Neural crest cell (in vitro differentiated cells): Measurements from ENCODE around the gene YTHDC1. TPM values are rescaled to one million over a fixed set of nuclear protein-coding genes. Genes with fewer than 3 reads are reported as not detected.

ENCODE experiments used
- DNase-seq: peaks from one replicate; pipeline ENCODE4 v3.0.0; 2021; ENCODE audit warnings: low read depth, mixed read lengths, low spot score
- H3K27ac Mint-ChIP-seq: one replicate; pipeline ENCODE4 v1.8.0; 2021; ENCODE audit warnings: mild to moderate bottlenecking, mixed read lengths; ENCODE audit not compliant: unreplicated experiment
- H3K27me3 Mint-ChIP-seq: 2 replicates; pipeline ENCODE4 v1.8.0; 2021; ENCODE audit warnings: low read depth, mild to moderate bottlenecking, mixed read lengths
- H3K36me3 Mint-ChIP-seq: 2 replicates; pipeline ENCODE4 v1.8.0; 2021; ENCODE audit warnings: low read depth, mild to moderate bottlenecking, mixed read lengths
- H3K4me1 Mint-ChIP-seq: 2 replicates; pipeline ENCODE4 v1.8.0; 2021; ENCODE audit warnings: mixed read lengths
- H3K4me3 Mint-ChIP-seq: one replicate; pipeline ENCODE4 v1.8.0; 2021; ENCODE audit warnings: mild to moderate bottlenecking, mixed read lengths
- H3K9me3 Mint-ChIP-seq: 2 replicates; pipeline ENCODE4 v1.8.0; 2021; ENCODE audit warnings: mixed read lengths
- total RNA-seq: library from RNA; stranded (reverse); gene quantifications from 2 replicates; pipeline ENCODE4 v1.2.1, GENCODE V29; 2021
- TF ChIP-seq, protein P1 (sequence below): fragments of 200-600 bp; sonication (generic); conservative IDR thresholded peaks from 2 replicates; pipeline ENCODE4 v1.5.0; 2021; ENCODE audit warnings: antibody characterized with exemption, mild to moderate bottlenecking

Gene YTHDC1
- total RNA-seq, 1 donor from 2014 or later, result 87.9 TPM

- Mint-ChIP-seq H3K4me1 (peaks cover 18% of the 10 kb centered on the region), H3K4me3 (peak overlapping the region; percentile 83)
Measured at GRCh38 chr4:68373513-68373912, 23.6 kb upstream of the YTHDC1 start.

DNA sequence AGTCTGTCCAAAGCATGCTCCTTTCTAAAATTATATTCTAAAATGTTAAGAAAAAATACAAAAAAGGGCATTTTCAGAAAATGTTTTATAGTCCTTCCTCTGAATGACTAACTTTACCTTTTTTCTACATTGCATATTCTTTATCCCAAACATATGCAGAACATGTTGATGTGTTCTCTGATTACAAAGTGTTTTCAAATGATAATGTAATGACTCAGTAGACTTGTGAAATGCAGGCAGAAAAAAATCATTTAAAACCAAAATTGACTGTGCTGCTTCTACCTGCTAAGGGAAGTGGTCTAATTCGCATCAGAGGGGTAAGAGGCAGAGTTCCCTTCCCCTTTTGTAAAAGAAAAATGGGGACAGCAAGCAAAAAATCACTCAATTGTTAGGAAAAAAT lies 22.7 kb upstream of the YTHDC1 start:
- Mint-ChIP-seq H3K27me3 (peaks cover 17% of the 10 kb centered on the region), H3K4me1 (peaks cover 18% of the 10 kb centered on the region), H3K36me3 (no peaks in the 10 kb centered on the region), H3K9me3 (peaks cover 5% of the 10 kb centered on the region), H3K27ac (no peak overlapping the region), H3K4me3 (no peak overlapping the region)
- DNase-seq, result no peak
- TF ChIP-seq, protein P1, sequence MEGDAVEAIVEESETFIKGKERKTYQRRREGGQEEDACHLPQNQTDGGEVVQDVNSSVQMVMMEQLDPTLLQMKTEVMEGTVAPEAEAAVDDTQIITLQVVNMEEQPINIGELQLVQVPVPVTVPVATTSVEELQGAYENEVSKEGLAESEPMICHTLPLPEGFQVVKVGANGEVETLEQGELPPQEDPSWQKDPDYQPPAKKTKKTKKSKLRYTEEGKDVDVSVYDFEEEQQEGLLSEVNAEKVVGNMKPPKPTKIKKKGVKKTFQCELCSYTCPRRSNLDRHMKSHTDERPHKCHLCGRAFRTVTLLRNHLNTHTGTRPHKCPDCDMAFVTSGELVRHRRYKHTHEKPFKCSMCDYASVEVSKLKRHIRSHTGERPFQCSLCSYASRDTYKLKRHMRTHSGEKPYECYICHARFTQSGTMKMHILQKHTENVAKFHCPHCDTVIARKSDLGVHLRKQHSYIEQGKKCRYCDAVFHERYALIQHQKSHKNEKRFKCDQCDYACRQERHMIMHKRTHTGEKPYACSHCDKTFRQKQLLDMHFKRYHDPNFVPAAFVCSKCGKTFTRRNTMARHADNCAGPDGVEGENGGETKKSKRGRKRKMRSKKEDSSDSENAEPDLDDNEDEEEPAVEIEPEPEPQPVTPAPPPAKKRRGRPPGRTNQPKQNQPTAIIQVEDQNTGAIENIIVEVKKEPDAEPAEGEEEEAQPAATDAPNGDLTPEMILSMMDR, result no peak

More at GRCh38 chr4:68373513-68373912, 23.6 kb upstream of the YTHDC1 start:
- Mint-ChIP-seq H3K27me3 (peaks cover 25% of the 10 kb centered on the region), H3K36me3 (no peaks in the 10 kb centered on the region), H3K9me3 (peaks cover 5% of the 10 kb centered on the region), H3K27ac (peak overlapping the region; percentile 74)
- DNase-seq, result peak; percentile 55
- TF ChIP-seq, protein P1, result no peak

DNA sequence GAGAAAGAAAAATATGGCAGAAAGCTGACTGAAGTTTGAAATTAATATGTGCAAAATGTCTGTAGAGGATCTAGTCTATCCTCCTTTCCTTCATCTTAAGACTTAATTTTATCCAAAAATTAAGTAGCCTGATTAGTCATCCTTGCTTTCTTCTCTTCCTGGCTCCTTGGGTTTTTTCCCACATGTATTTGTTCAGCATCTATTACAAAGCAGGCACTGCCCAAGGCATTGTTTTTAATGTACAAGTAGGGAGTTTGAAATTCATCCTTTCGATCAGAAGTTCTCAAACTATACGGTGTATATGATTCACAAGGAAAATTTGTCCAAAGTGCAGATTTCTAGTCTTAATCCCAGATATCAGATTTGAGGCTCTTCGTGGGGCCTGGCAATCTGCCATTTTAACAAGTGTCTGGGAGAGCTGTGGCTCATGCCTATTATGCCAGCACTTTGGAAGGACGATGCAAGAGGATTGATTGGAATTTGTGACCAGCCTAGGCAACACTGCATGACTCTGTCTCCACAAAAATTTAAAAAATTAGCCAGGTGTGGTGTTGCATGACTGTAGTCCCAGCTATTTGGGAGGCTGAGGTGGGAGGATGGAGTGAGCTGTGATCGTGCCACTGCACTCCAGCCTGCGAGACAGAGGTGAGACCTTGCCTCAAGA lies 19.4 kb upstream of the YTHDC1 start:
- Mint-ChIP-seq H3K27ac (no peak overlapping the region), H3K4me3 (no peak overlapping the region), H3K9me3 (peaks cover 10% of the 10 kb centered on the region), H3K4me1 (peaks cover 10% of the 10 kb centered on the region), H3K27me3 (peaks cover 5% of the 10 kb centered on the region), H3K36me3 (no peaks in the 10 kb centered on the region)
- no peak for DNase-seq
- TF ChIP-seq, protein P1, result no peak

DNA sequence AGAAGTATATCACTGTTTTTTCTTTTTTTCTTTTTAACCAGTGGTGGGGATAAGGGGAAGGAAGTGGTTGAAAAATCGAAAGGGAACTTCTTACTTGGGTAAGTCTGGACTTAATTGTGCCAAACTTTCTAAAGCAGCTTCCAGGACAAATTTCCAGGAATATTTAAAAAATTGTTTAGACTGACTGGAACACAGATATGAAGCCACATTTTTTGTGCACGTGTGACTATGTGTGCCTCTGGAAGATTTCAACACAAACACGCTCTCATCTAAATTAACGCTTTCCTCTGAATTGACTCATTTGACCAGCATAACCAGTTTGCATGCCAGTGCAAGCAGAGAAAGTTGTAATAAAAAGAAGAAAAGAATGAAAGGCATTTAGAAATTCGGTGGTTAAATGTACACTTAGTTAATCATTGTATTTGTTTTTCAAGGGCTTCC lies 18.8 kb upstream of the YTHDC1 start:
- Mint-ChIP-seq H3K4me3 (no peak overlapping the region), H3K27me3 (peaks cover 11% of the 10 kb centered on the region), H3K27ac (no peak overlapping the region), H3K4me1 (peaks cover 9% of the 10 kb centered on the region), H3K9me3 (peaks cover 15% of the 10 kb centered on the region), H3K36me3 (no peaks in the 10 kb centered on the region)
- DNase-seq, result no peak
- TF ChIP-seq, protein P1, result no peak

DNA sequence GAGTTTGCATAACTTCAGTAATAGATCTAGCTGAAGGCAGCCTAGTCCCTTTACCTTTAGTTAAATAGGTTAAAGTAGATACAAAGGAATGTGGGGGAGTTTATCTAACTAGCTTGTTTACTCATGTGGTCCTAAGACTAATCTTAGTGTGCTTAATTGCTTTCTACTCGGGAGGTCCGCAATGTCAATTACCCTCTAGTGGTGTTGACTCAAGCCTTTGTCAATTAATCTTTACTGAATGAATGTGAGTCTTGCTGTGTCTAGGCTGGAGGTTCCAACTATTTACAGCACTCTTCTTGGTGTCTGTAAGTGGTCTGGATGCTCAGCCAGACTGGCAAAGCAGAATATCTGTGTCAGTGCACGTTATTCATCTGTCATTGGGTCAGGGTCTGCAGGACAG lies 17.9 kb upstream of the YTHDC1 start:
- TF ChIP-seq, protein P1, result no peak
- no peak overlapping the region for H3K4me3 Mint-ChIP-seq
- peaks cover 13% of the 10 kb centered on the region for H3K27me3 Mint-ChIP-seq
- no peaks in the 10 kb centered on the region for H3K36me3 Mint-ChIP-seq
- peaks cover under 1% of the 10 kb centered on the region for H3K4me1 Mint-ChIP-seq
- H3K9me3 Mint-ChIP-seq, result peaks cover 10% of the 10 kb centered on the region
- H3K27ac Mint-ChIP-seq, result no peak overlapping the region
- DNase-seq, result no peak
